SK-N-SH treated with all-trans-retinoic acid at 6 μM for 48 hours (cell line): Measurements from ENCODE around the gene RAPGEF1.

Experiments
- ESRRG ChIP-seq: fragments of 250-450 bp; sonication (Bioruptor Pico); IDR thresholded peaks from 2 replicates; pipeline ENCODE4 v1.6.1; 2021; ENCODE audit warnings: mild to moderate bottlenecking
- ZFP30 ChIP-seq: fragments of 450-650 bp; formaldehyde crosslinking; IDR thresholded peaks from 2 replicates; pipeline ENCODE4 v1.5.0; 2022; ENCODE audit warnings: mild to moderate bottlenecking, moderate library complexity

GRCh38 chr9:131676431-131676972 lies 63.4 kb downstream of the RAPGEF1 start:
- TF ChIP-seq ESRRG (no peak), ZFP30 (CRISPR knock-in tag) (no peak)
